Neural crest cell (in vitro differentiated cells): ENCODE results near the gene TCTN2. TPM values are rescaled to one million over a fixed set of nuclear protein-coding genes. Genes with fewer than 3 reads are reported as not detected.

Source experiments
- DNase-seq: peaks from one replicate; pipeline ENCODE4 v3.0.0; 2021; ENCODE audit warnings: low read depth, mixed read lengths, low spot score
- H3K27ac Mint-ChIP-seq: one replicate; pipeline ENCODE4 v1.8.0; 2021; ENCODE audit warnings: mild to moderate bottlenecking, mixed read lengths; ENCODE audit not compliant: unreplicated experiment
- H3K27me3 Mint-ChIP-seq: 2 replicates; pipeline ENCODE4 v1.8.0; 2021; ENCODE audit warnings: low read depth, mild to moderate bottlenecking, mixed read lengths
- H3K36me3 Mint-ChIP-seq: 2 replicates; pipeline ENCODE4 v1.8.0; 2021; ENCODE audit warnings: low read depth, mild to moderate bottlenecking, mixed read lengths
- H3K4me1 Mint-ChIP-seq: 2 replicates; pipeline ENCODE4 v1.8.0; 2021; ENCODE audit warnings: mixed read lengths
- H3K4me3 Mint-ChIP-seq: one replicate; pipeline ENCODE4 v1.8.0; 2021; ENCODE audit warnings: mild to moderate bottlenecking, mixed read lengths
- H3K9me3 Mint-ChIP-seq: 2 replicates; pipeline ENCODE4 v1.8.0; 2021; ENCODE audit warnings: mixed read lengths
- CTCF ChIP-seq: fragments of 200-600 bp; sonication (generic); conservative IDR thresholded peaks from 2 replicates; pipeline ENCODE4 v1.5.0; 2021; ENCODE audit warnings: antibody characterized with exemption, mild to moderate bottlenecking
- total RNA-seq: library from RNA; stranded (reverse); gene quantifications from 2 replicates; pipeline ENCODE4 v1.2.1, GENCODE V29; 2021

TCTN2 gene
- total RNA-seq, 1 donor from 2014 or later, result 23.1 TPM

- no peak overlapping the region for H3K4me3 Mint-ChIP-seq
- peaks cover 19% of the 10 kb centered on the region for H3K36me3 Mint-ChIP-seq
- H3K4me1 Mint-ChIP-seq, result no peaks in the 10 kb centered on the region
- H3K27me3 Mint-ChIP-seq, result no peaks in the 10 kb centered on the region
- no peaks in the 10 kb centered on the region for H3K9me3 Mint-ChIP-seq
- no peak overlapping the region for H3K27ac Mint-ChIP-seq
- DNase-seq, result no peak
- TF ChIP-seq CTCF, result no peak
Measured at GRCh38 chr12:123733229-123733628, 62.3 kb downstream of the TCTN2 start.

GRCh38 chr12:123734268-123734667 lies 63.4 kb downstream of the TCTN2 start:
- no peaks in the 10 kb centered on the region for H3K4me1 Mint-ChIP-seq
- H3K9me3 Mint-ChIP-seq, result no peaks in the 10 kb centered on the region
- peaks cover 18% of the 10 kb centered on the region for H3K36me3 Mint-ChIP-seq
- H3K27me3 Mint-ChIP-seq, result no peaks in the 10 kb centered on the region
- no peak for DNase-seq
- TF ChIP-seq CTCF, result no peak
- no peak overlapping the region for H3K27ac Mint-ChIP-seq
- H3K4me3 Mint-ChIP-seq, result no peak overlapping the region

- H3K36me3 Mint-ChIP-seq, result peaks cover 10% of the 10 kb centered on the region
- H3K27ac Mint-ChIP-seq, result no peak overlapping the region
- H3K9me3 Mint-ChIP-seq, result no peaks in the 10 kb centered on the region
- no peaks in the 10 kb centered on the region for H3K27me3 Mint-ChIP-seq
- H3K4me3 Mint-ChIP-seq, result no peak overlapping the region
- TF ChIP-seq CTCF, result no peak
- DNase-seq, result no peak
- no peaks in the 10 kb centered on the region for H3K4me1 Mint-ChIP-seq
Measured at GRCh38 chr12:123741937-123742572, 71.1 kb downstream of the TCTN2 start.

GRCh38 chr12:123743002-123743401 lies 72.1 kb downstream of the TCTN2 start:
- Mint-ChIP-seq H3K27ac (no peak overlapping the region), H3K4me1 (no peaks in the 10 kb centered on the region), H3K4me3 (no peak overlapping the region), H3K9me3 (no peaks in the 10 kb centered on the region), H3K27me3 (no peaks in the 10 kb centered on the region), H3K36me3 (peaks cover 10% of the 10 kb centered on the region)
- TF ChIP-seq CTCF, result no peak
- no peak for DNase-seq

- Mint-ChIP-seq H3K27me3 (no peaks in the 10 kb centered on the region), H3K27ac (no peak overlapping the region), H3K9me3 (no peaks in the 10 kb centered on the region), H3K4me3 (no peak overlapping the region), H3K4me1 (no peaks in the 10 kb centered on the region), H3K36me3 (peaks cover 6% of the 10 kb centered on the region)
- no peak for DNase-seq
- no peak for TF ChIP-seq CTCF
Measured at GRCh38 chr12:123744836-123745235, 73.9 kb downstream of the TCTN2 start.

GRCh38 chr12:123747309-123747708 lies 76.4 kb downstream of the TCTN2 start:
- no peaks in the 10 kb centered on the region for H3K9me3 Mint-ChIP-seq
- no peak overlapping the region for H3K4me3 Mint-ChIP-seq
- H3K27ac Mint-ChIP-seq, result no peak overlapping the region
- no peak for DNase-seq
- no peaks in the 10 kb centered on the region for H3K4me1 Mint-ChIP-seq
- no peak for TF ChIP-seq CTCF
- peaks cover 3% of the 10 kb centered on the region for H3K36me3 Mint-ChIP-seq
- H3K27me3 Mint-ChIP-seq, result no peaks in the 10 kb centered on the region
